WTC11 (cell line): Measurements from ENCODE around the gene NDUFS7. TPM values are rescaled to one million over a fixed set of nuclear protein-coding genes. Genes with fewer than 3 reads are reported as not detected.

ENCODE experiments used
- ATAC-seq: fragments of 200-7000 bp; cut with Tn5 transposase; 2 replicates; pipeline ENCODE4 v1.10.0; 2021; ENCODE audit warnings: mild to moderate bottlenecking, moderate library complexity
- CTCF ChIA-PET: fragments of 300-600 bp; sonication (Branson Sonifier 250); formaldehyde crosslinking; loops from one replicate; lab custom pipeline; 2021; ENCODE audit warnings: antibody characterized with exemption; lab: Charles Lee
- POLR2A ChIA-PET: fragments of 350-600 bp; sonication (Branson Sonifier 250); formaldehyde crosslinking; loops from one replicate; lab custom pipeline; 2021; ENCODE audit warnings: antibody characterized with exemption; lab: Charles Lee
- DNase-seq: peaks from one replicate; pipeline ENCODE4 v3.0.0; 2021; ENCODE audit warnings: low spot score
- H3K27ac Mint-ChIP-seq: 2 replicates; pipeline ENCODE4 v1.8.0; 2021; ENCODE audit warnings: mixed read lengths
- H3K27me3 Mint-ChIP-seq: 2 replicates; pipeline ENCODE4 v1.8.0; 2021; ENCODE audit warnings: low read depth, mild to moderate bottlenecking, moderate library complexity, mixed read lengths
- H3K36me3 Mint-ChIP-seq: 2 replicates; pipeline ENCODE4 v1.8.0; 2021; ENCODE audit warnings: mixed read lengths
- H3K4me1 Mint-ChIP-seq: 2 replicates; pipeline ENCODE4 v1.8.0; 2022; ENCODE audit warnings: mixed read lengths
- H3K4me3 Mint-ChIP-seq: 2 replicates; pipeline ENCODE4 v1.8.0; 2021; ENCODE audit warnings: mild to moderate bottlenecking, moderate library complexity, mixed read lengths
- H3K9me3 Mint-ChIP-seq: 2 replicates; pipeline ENCODE4 v1.8.0; 2021; ENCODE audit warnings: mixed read lengths
- AFF4 ChIP-seq: sonication (generic); formaldehyde crosslinking; IDR thresholded peaks from 2 replicates; pipeline ENCODE4 v1.8.1; 2023; ENCODE audit warnings: mild to moderate bottlenecking, missing genetic modification reagents, borderline replicate concordance
- CREB1 ChIP-seq: sonication (generic); formaldehyde crosslinking; IDR thresholded peaks from 2 replicates; pipeline ENCODE4 v1.8.0; 2023; ENCODE audit warnings: mild to moderate bottlenecking, missing genetic modification reagents
- EMX1 ChIP-seq: fragments of 250-450 bp; sonication (Bioruptor Pico); IDR thresholded peaks from 2 replicates; pipeline ENCODE4 v1.8.0; 2021; ENCODE audit warnings: mild to moderate bottlenecking
- GABPB1 ChIP-seq: sonication (generic); formaldehyde crosslinking; IDR thresholded peaks from 2 replicates; pipeline ENCODE4 v1.8.1; 2023; ENCODE audit warnings: mild to moderate bottlenecking, missing genetic modification reagents
- IRF2 ChIP-seq: sonication (generic); formaldehyde crosslinking; IDR thresholded peaks from 2 replicates; pipeline ENCODE4 v1.8.0; 2022; ENCODE audit warnings: low read depth, missing genetic modification reagents, borderline replicate concordance
- NFE2L1 ChIP-seq: sonication (generic); formaldehyde crosslinking; IDR thresholded peaks from 2 replicates; pipeline ENCODE4 v1.8.1; 2023; ENCODE audit warnings: missing genetic modification reagents
- OVOL2 ChIP-seq: fragments of 250-450 bp; sonication (Bioruptor Pico); IDR thresholded peaks from 2 replicates; pipeline ENCODE4 v1.9.0; 2021; ENCODE audit warnings: mild to moderate bottlenecking, borderline replicate concordance
- SOX15 ChIP-seq: fragments of 250-450 bp; sonication (Bioruptor Pico); IDR thresholded peaks from 2 replicates; pipeline ENCODE4 v1.9.0; 2021; ENCODE audit warnings: mild to moderate bottlenecking
- ZNF138 ChIP-seq: sonication (generic); formaldehyde crosslinking; conservative IDR thresholded peaks from 2 replicates; pipeline ENCODE4 v1.8.1; 2022; ENCODE audit warnings: mild to moderate bottlenecking, moderate library complexity, missing genetic modification reagents
- ZNF219 ChIP-seq: sonication (generic); formaldehyde crosslinking; IDR thresholded peaks from 2 replicates; pipeline ENCODE4 v1.8.0; 2023; ENCODE audit warnings: missing genetic modification reagents, mild to moderate bottlenecking, borderline replicate concordance
- ZNF423 ChIP-seq: fragments of 250-450 bp; sonication (Bioruptor Pico); IDR thresholded peaks from 2 replicates; pipeline ENCODE4 v2.1.2; 2022; ENCODE audit warnings: mild to moderate bottlenecking, moderate library complexity
- ZNF512 ChIP-seq: sonication (generic); formaldehyde crosslinking; IDR thresholded peaks from 2 replicates; pipeline ENCODE4 v1.8.1; 2022; ENCODE audit warnings: missing genetic modification reagents, borderline replicate concordance
- total RNA-seq: library from RNA; stranded (reverse); gene quantifications from 3 replicates; pipeline ENCODE4 v1.2.3, GENCODE V29; 2021
- TF ChIP-seq, protein P1 (sequence below): sonication (generic); formaldehyde crosslinking; IDR thresholded peaks from 2 replicates; pipeline ENCODE4 v1.8.0; 2022; ENCODE audit warnings: missing genetic modification reagents
- TF ChIP-seq, protein P2 (sequence below): sonication (generic); formaldehyde crosslinking; IDR thresholded peaks from 2 replicates; pipeline ENCODE4 v1.8.0; 2022; ENCODE audit warnings: mild to moderate bottlenecking, missing genetic modification reagents

NDUFS7 gene
- total RNA-seq, 1 experiment from 2014 or later = 136 TPM

GRCh38 chr19:1373534-1374249 lies 10.0 kb upstream of the NDUFS7 start:
- POLR2A ChIA-PET = no interaction called here
- H3K36me3 Mint-ChIP-seq = peaks cover 39% of the 10 kb centered on the region
- TF ChIP-seq AFF4 (CRISPR knock-in tag) (no peak), IRF2 (CRISPR knock-in tag) (no peak), NFE2L1 (CRISPR knock-in tag) (no peak), ZNF423 (CRISPR knock-in tag) (no peak), OVOL2 (CRISPR knock-in tag) (no peak), ZNF512 (CRISPR knock-in tag) (no peak), ZNF219 (CRISPR knock-in tag) (no peak), CREB1 (CRISPR knock-in tag) (no peak), EMX1 (no peak), SOX15 (CRISPR knock-in tag) (no peak)
- TF ChIP-seq, protein P1, sequence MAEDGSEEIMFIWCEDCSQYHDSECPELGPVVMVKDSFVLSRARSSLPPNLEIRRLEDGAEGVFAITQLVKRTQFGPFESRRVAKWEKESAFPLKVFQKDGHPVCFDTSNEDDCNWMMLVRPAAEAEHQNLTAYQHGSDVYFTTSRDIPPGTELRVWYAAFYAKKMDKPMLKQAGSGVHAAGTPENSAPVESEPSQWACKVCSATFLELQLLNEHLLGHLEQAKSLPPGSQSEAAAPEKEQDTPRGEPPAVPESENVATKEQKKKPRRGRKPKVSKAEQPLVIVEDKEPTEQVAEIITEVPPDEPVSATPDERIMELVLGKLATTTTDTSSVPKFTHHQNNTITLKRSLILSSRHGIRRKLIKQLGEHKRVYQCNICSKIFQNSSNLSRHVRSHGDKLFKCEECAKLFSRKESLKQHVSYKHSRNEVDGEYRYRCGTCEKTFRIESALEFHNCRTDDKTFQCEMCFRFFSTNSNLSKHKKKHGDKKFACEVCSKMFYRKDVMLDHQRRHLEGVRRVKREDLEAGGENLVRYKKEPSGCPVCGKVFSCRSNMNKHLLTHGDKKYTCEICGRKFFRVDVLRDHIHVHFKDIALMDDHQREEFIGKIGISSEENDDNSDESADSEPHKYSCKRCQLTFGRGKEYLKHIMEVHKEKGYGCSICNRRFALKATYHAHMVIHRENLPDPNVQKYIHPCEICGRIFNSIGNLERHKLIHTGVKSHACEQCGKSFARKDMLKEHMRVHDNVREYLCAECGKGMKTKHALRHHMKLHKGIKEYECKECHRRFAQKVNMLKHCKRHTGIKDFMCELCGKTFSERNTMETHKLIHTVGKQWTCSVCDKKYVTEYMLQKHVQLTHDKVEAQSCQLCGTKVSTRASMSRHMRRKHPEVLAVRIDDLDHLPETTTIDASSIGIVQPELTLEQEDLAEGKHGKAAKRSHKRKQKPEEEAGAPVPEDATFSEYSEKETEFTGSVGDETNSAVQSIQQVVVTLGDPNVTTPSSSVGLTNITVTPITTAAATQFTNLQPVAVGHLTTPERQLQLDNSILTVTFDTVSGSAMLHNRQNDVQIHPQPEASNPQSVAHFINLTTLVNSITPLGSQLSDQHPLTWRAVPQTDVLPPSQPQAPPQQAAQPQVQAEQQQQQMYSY (CRISPR knock-in tag) = no peak
- TF ChIP-seq, protein P2, sequence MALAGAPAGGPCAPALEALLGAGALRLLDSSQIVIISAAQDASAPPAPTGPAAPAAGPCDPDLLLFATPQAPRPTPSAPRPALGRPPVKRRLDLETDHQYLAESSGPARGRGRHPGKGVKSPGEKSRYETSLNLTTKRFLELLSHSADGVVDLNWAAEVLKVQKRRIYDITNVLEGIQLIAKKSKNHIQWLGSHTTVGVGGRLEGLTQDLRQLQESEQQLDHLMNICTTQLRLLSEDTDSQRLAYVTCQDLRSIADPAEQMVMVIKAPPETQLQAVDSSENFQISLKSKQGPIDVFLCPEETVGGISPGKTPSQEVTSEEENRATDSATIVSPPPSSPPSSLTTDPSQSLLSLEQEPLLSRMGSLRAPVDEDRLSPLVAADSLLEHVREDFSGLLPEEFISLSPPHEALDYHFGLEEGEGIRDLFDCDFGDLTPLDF (CRISPR knock-in tag) = no peak
- no peaks in the 10 kb centered on the region for H3K27me3 Mint-ChIP-seq
- no peaks in the 10 kb centered on the region for H3K9me3 Mint-ChIP-seq
- peak overlapping the region; percentile 32; the same call in 1 of the 2 replicates for H3K27ac Mint-ChIP-seq
- H3K4me3 Mint-ChIP-seq = no peak overlapping the region
- no peak for DNase-seq
- CTCF ChIA-PET = interaction anchor here (1.1 to 2.8 kb wide), 2 partner anchors 9 to 94 kb away, joined by 3 to 10 read pairs; no protein-coding TSS in a partner anchor
- ATAC-seq = no peak
- no peaks in the 10 kb centered on the region for H3K4me1 Mint-ChIP-seq

DNA sequence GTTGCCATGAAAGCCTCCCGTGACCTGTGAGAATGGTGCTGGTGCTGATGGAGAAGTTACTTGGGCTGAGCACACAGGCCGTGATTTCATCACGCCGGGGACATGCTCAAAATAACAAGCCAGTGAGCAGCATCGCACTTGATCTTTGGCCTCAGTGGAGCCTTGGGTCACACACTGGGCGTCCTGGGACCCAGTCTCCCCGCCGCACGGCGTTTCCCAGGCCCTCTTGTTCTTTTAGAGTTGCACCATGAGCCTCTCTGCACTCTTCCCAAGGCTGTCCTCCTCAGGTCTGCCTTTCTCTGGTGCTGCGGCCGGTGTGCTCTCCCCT lies 9.5 kb upstream of the NDUFS7 start:
- H3K27ac Mint-ChIP-seq = peak overlapping the region; percentile 32; the same call in 1 of the 2 replicates

More for the DNA sequence above, 9.5 kb upstream of the NDUFS7 start:
- POLR2A ChIA-PET = no interaction called here
- no peaks in the 10 kb centered on the region for H3K27me3 Mint-ChIP-seq
- DNase-seq (no peak), ATAC-seq (no peak)
- H3K4me3 Mint-ChIP-seq = no peak overlapping the region
- peaks cover 39% of the 10 kb centered on the region for H3K36me3 Mint-ChIP-seq
- TF ChIP-seq GABPB1 (CRISPR knock-in tag) = peak; percentile 84
- TF ChIP-seq ZNF138 (CRISPR knock-in tag) = no peak
- TF ChIP-seq, all 79 proteins: peak for 1
- CTCF ChIA-PET = no interaction called here
- H3K9me3 Mint-ChIP-seq = no peaks in the 10 kb centered on the region
- H3K4me1 Mint-ChIP-seq = no peaks in the 10 kb centered on the region
